H1 (cell line): ENCODE data around the gene TXNDC2. TPM values are rescaled to one million over a fixed set of nuclear protein-coding genes. Genes with fewer than 3 reads are reported as not detected.

Experiments
- CTCF ChIA-PET: fragments of 300-600 bp; sonication (Branson Sonifier 250); formaldehyde crosslinking; loops from one replicate; lab custom pipeline; 2021; ENCODE audit not compliant: partially characterized antibody; lab: Charles Lee
- POLR2A ChIA-PET: fragments of 300-600 bp; sonication (Branson Sonifier 250); formaldehyde crosslinking; loops from one replicate; lab custom pipeline; 2021; ENCODE audit warnings: inconsistent platforms; ENCODE audit not compliant: partially characterized antibody; lab: Charles Lee
- DNase-seq, 2 experiments: peaks; one replicate each; pipeline versions ENCODE4 v3.0.0 to v3.0.0-alpha.2; 2010 to 2022; ENCODE audit warnings: low spot score in 2 of 2, low read depth in 1 of 2, mixed read lengths in 1 of 2
- FAIRE-seq: peaks from 2 replicates; lab custom pipeline; 2011; peaks lifted over from hg19 to GRCh38; lab: Jason Lieb, UNC
- H2AFZ ChIP-seq: 2 replicates; pipeline ENCODE4 v1.8.1; 2012; ENCODE audit warnings: low read length, inconsistent platforms
- H2AK5ac ChIP-seq: 2 replicates; pipeline ENCODE4 v1.6.1; 2013; ENCODE audit warnings: low read depth, low read length
- H2BK120ac ChIP-seq: replicated peaks from 2 replicates; pipeline ENCODE3; 2013; ENCODE audit warnings: low read depth, low read length, inconsistent platforms
- H2BK12ac ChIP-seq: 2 replicates; pipeline ENCODE4 v1.6.1; 2013; ENCODE audit warnings: low read depth, low read length
- H2BK15ac ChIP-seq: 2 replicates; pipeline ENCODE4 v1.6.1; 2013; ENCODE audit warnings: low read length
- H2BK20ac ChIP-seq: 2 replicates; pipeline ENCODE4 v1.6.1; 2013; ENCODE audit warnings: low read length
- H2BK5ac ChIP-seq: 2 replicates; pipeline ENCODE4 v1.6.1; 2013; ENCODE audit warnings: low read depth, low read length
- H3K14ac ChIP-seq: 2 replicates; pipeline ENCODE4 v1.6.1; 2013; ENCODE audit warnings: inconsistent platforms; ENCODE audit not compliant: insufficient read length
- H3K18ac ChIP-seq: 2 replicates; pipeline ENCODE4 v1.6.1; 2013; ENCODE audit warnings: low read length; ENCODE audit errors: extremely low read depth
- H3K23ac ChIP-seq: 2 replicates; pipeline ENCODE4 v1.6.1; 2013; ENCODE audit warnings: inconsistent platforms; ENCODE audit not compliant: insufficient read length
- H3K23me2 ChIP-seq: 2 replicates; pipeline ENCODE4 v1.6.1; 2013; ENCODE audit warnings: low read depth, low read length
- H3K27ac ChIP-seq: 2 replicates; pipeline ENCODE4 v1.6.1; 2011; ENCODE audit warnings: low read depth, low read length, inconsistent platforms
- H3K27me3 ChIP-seq, 4 experiments: replicated peaks in 1 of 4; 1 replicate in 1 of 4; 2 replicates in 3 of 4; pipeline versions ENCODE4 v1.6.1 to v1.8.1; 2011 to 2013; ENCODE audit warnings: low read length in 3 of 4, mild to moderate bottlenecking in 3 of 4, inconsistent platforms in 2 of 4, mixed read lengths in 2 of 4, moderate library complexity in 1 of 4; ENCODE audit not compliant: control insufficient read depth in 3 of 4, insufficient read depth in 3 of 4; ENCODE audit errors: extremely low read depth in 1 of 4
- H3K36me3 ChIP-seq, 4 experiments: 2 replicates each; pipeline versions ENCODE4 v1.6.1 to v1.8.1; 2011 to 2013; ENCODE audit warnings: mild to moderate bottlenecking in 4 of 4, low read length in 3 of 4, moderate library complexity in 2 of 4, control low read depth in 1 of 4, inconsistent platforms in 1 of 4; ENCODE audit not compliant: insufficient read depth in 4 of 4, control insufficient read depth in 2 of 4
- H3K4ac ChIP-seq: replicated peaks from 2 replicates; pipeline ENCODE3; 2013; ENCODE audit warnings: low read length, low read depth, mixed read lengths, inconsistent platforms; ENCODE audit not compliant: insufficient read length
- H3K4me1 ChIP-seq, 4 experiments: replicated peaks in 1 of 4; 1 replicate in 1 of 4; 2 replicates in 3 of 4; pipeline versions ENCODE4 v1.6.1 to v1.8.1; 2011 to 2013; ENCODE audit warnings: low read length in 3 of 4, inconsistent platforms in 2 of 4, mixed read lengths in 1 of 4; ENCODE audit not compliant: insufficient read depth in 4 of 4, control insufficient read depth in 3 of 4
- H3K4me2 ChIP-seq, 2 experiments: 2 replicates each; pipeline versions ENCODE4 v1.6.1 to v1.8.1; 2011 to 2013; ENCODE audit warnings: low read depth in 2 of 2, low read length in 2 of 2, control low read depth in 1 of 2, inconsistent platforms in 1 of 2, mild to moderate bottlenecking in 1 of 2; ENCODE audit not compliant: insufficient read depth in 1 of 2
- H3K4me3 ChIP-seq, 4 experiments: fragments of 200-600, 300-600 bp in 1 of 4; sonication (generic), shearing (Covaris generic), sonication (Bioruptor Twin) in 1 of 4; 2 replicates each; pipeline versions ENCODE4 v1.5.1 to v1.8.1; 2011 to 2016; ENCODE audit warnings: low read length in 4 of 4, low read depth in 3 of 4, control low read depth in 2 of 4, inconsistent platforms in 2 of 4, mild to moderate bottlenecking in 2 of 4, mixed read lengths in 1 of 4, moderate library complexity in 1 of 4; ENCODE audit not compliant: insufficient read depth in 2 of 4; ENCODE audit errors: extremely low read depth in 1 of 4
- H3K56ac ChIP-seq: replicated peaks from 2 replicates; pipeline ENCODE3; 2013; ENCODE audit warnings: low read depth, mild to moderate bottlenecking, mixed read lengths, low read length, inconsistent platforms; ENCODE audit not compliant: insufficient read length
- H3K79me1 ChIP-seq: 2 replicates; pipeline ENCODE4 v1.6.1; 2013; ENCODE audit warnings: low read depth, low read length, control low read depth
- H3K79me2 ChIP-seq, 2 experiments: 2 replicates each; pipeline versions ENCODE4 v1.6.1 to v1.8.1; 2012 to 2013; ENCODE audit warnings: low read length in 2 of 2, mild to moderate bottlenecking in 2 of 2, inconsistent platforms in 1 of 2; ENCODE audit not compliant: insufficient read depth in 2 of 2, control insufficient read depth in 1 of 2
- H3K9ac ChIP-seq, 4 experiments: replicated peaks in 1 of 4; 1 replicate in 1 of 4; 2 replicates in 3 of 4; pipeline versions ENCODE4 v1.6.1 to v1.8.1; 2011 to 2013; ENCODE audit warnings: low read depth in 3 of 4, low read length in 3 of 4, control low read depth in 2 of 4, mild to moderate bottlenecking in 2 of 4, moderate library complexity in 2 of 4, inconsistent platforms in 1 of 4; ENCODE audit errors: extremely low read depth in 1 of 4
- H3K9me3 ChIP-seq, 2 experiments: 2 replicates each; pipeline versions ENCODE4 v1.6.1 to v1.8.1; 2012 to 2013; ENCODE audit warnings: mild to moderate bottlenecking in 2 of 2, moderate library complexity in 2 of 2, control low read depth in 1 of 2, inconsistent platforms in 1 of 2, low read depth in 1 of 2, low read length in 1 of 2, mixed read lengths in 1 of 2; ENCODE audit not compliant: insufficient read depth in 2 of 2
- H4K20me1 ChIP-seq, 2 experiments: replicated peaks in 1 of 2; 2 replicates each; pipeline versions ENCODE3 to v1.8.1; 2011 to 2013; ENCODE audit warnings: inconsistent platforms in 2 of 2, low read length in 2 of 2, mild to moderate bottlenecking in 1 of 2; ENCODE audit not compliant: insufficient read depth in 2 of 2, control insufficient read depth in 1 of 2
- H4K5ac ChIP-seq: 2 replicates; pipeline ENCODE4 v1.6.1; 2013; ENCODE audit warnings: low read length, low read depth, mixed read lengths, inconsistent platforms; ENCODE audit not compliant: insufficient read length
- H4K8ac ChIP-seq: 2 replicates; pipeline ENCODE4 v1.8.0; 2013; ENCODE audit warnings: mild to moderate bottlenecking, moderate library complexity, low read length, inconsistent platforms; ENCODE audit not compliant: insufficient read depth; ENCODE audit errors: extremely low read depth
- H4K91ac ChIP-seq: replicated peaks from 2 replicates; pipeline ENCODE3; 2013; ENCODE audit warnings: low read length, mixed read lengths, inconsistent platforms; ENCODE audit not compliant: insufficient read length
- SP1 ChIP-seq: IDR thresholded peaks from 2 replicates; pipeline ENCODE4 v1.6.1; 2011; ENCODE audit warnings: low read depth, low read length
- TAF1 ChIP-seq: IDR thresholded peaks from 2 replicates; pipeline ENCODE4 v1.6.1; 2011; ENCODE audit warnings: mild to moderate bottlenecking, low read depth, low read length
- WGBS, 2 experiments: shearing (Covaris generic) in 1 of 2; methylation state at CpG; one replicate each; pipeline versions ENCODE4 v1.1.6 to v1.1.7; 2013 to 2015; ENCODE audit warnings: low lambda C conversion rate in 2 of 2, mixed read lengths in 2 of 2, inconsistent platforms in 1 of 2, low coverage in 1 of 2, missing lambda C conversion rate in 1 of 2; ENCODE audit not compliant: insufficient replicate concordance in 2 of 2, insufficient coverage in 1 of 2, insufficient read length in 1 of 2; ENCODE audit errors: extremely low coverage in 1 of 2, missing lambda C conversion rate in 1 of 2; 5-methylcytosine and 5-hydroxymethylcytosine counted together
- polyA plus RNA-seq, 7 experiments: library from polyadenylated mRNA; depleted of rRNA in 3 of 7; stranded (reverse) in 5 of 7; unstranded in 2 of 7; fragments of >200 nt in 5 of 7; fragments of 200-250 nt in 2 of 7; gene quantifications; 1 replicate in 5 of 7; 2 replicates in 1 of 7; 4 replicates in 1 of 7; pipeline versions ENCODE4 v1.2.1 to v1.2.3, GENCODE V29; 2011 to 2013; ENCODE audit warnings: missing spikeins in 2 of 7, mixed read lengths in 2 of 7
- total RNA-seq: library from RNA; stranded (reverse); fragmentation: NEBNext Ultra II Directional; extraction: Animal tissue kit (Norgen Biotek cat#: 25700); gene quantifications from 2 replicates; pipeline ENCODE4 v1.2.1, GENCODE V29; 2021

The TXNDC2 gene
- total and polyA plus RNA-seq, 2 of the 8 experiments (the other 6 are each of a cell fraction or from before 2014, with no cell fraction given) = 0.09 TPM; not detected in 1

- no peak for TF ChIP-seq TAF1
- no peak for TF ChIP-seq SP1
These were observed 36.1 kb upstream of the TXNDC2 start for GRCh38 chr18:9849407-9850283.

More at GRCh38 chr18:9849407-9850283, 36.1 kb upstream of the TXNDC2 start:
- H4K5ac ChIP-seq = no peak overlapping the region
- H3K4me3 ChIP-seq = no peak overlapping the region
- no peak overlapping the region for H4K91ac ChIP-seq
- POLR2A ChIA-PET = no interaction called here
- H2BK5ac ChIP-seq = no peak overlapping the region; the same call in 1 of the 2 replicates
- CTCF ChIA-PET = no interaction called here
- H3K23me2 ChIP-seq = no peaks in the 10 kb centered on the region
- H2BK120ac ChIP-seq = no peak overlapping the region
- H3K79me2 ChIP-seq = no peaks in the 10 kb centered on the region
- no peak overlapping the region for H4K8ac ChIP-seq
- H3K79me1 ChIP-seq = no peaks in the 10 kb centered on the region
- H3K56ac ChIP-seq = no peak overlapping the region
- H3K9ac ChIP-seq = no peak overlapping the region
- no peaks in the 10 kb centered on the region for H4K20me1 ChIP-seq
- no peak for DNase-seq
- H2BK15ac ChIP-seq = no peak overlapping the region
- H3K23ac ChIP-seq = no peak overlapping the region
- H2AFZ ChIP-seq = no peak overlapping the region
- H3K36me3 ChIP-seq = no peaks in the 10 kb centered on the region
- no peak overlapping the region; a peak in 1 of 4 replicates for H3K4me2 ChIP-seq
- peaks cover 3 to 6% of the 10 kb centered on the region in 2 experiments; a peak in 1 of 4 replicates for H3K9me3 ChIP-seq
- no peak overlapping the region for H3K4ac ChIP-seq
- no peaks in the 10 kb centered on the region; a peak in 1 of 7 replicates for H3K4me1 ChIP-seq
- no peak overlapping the region for H2BK12ac ChIP-seq
- no peak overlapping the region for H3K14ac ChIP-seq
- no peak overlapping the region for H3K27ac ChIP-seq
- no peak overlapping the region for H3K18ac ChIP-seq
- WGBS, 2 experiments = 89% methylated on average over 18 of the region's 18 CpGs; no CpG with 5 or more reads in 1 of the 2 experiments
- H2AK5ac ChIP-seq = no peak overlapping the region
- no peaks in the 10 kb centered on the region for H3K27me3 ChIP-seq
- H2BK20ac ChIP-seq = no peak overlapping the region
- no peak for FAIRE-seq
